ENCODE measurements around the gene MALAT1.

The MALAT1 gene

DNA sequence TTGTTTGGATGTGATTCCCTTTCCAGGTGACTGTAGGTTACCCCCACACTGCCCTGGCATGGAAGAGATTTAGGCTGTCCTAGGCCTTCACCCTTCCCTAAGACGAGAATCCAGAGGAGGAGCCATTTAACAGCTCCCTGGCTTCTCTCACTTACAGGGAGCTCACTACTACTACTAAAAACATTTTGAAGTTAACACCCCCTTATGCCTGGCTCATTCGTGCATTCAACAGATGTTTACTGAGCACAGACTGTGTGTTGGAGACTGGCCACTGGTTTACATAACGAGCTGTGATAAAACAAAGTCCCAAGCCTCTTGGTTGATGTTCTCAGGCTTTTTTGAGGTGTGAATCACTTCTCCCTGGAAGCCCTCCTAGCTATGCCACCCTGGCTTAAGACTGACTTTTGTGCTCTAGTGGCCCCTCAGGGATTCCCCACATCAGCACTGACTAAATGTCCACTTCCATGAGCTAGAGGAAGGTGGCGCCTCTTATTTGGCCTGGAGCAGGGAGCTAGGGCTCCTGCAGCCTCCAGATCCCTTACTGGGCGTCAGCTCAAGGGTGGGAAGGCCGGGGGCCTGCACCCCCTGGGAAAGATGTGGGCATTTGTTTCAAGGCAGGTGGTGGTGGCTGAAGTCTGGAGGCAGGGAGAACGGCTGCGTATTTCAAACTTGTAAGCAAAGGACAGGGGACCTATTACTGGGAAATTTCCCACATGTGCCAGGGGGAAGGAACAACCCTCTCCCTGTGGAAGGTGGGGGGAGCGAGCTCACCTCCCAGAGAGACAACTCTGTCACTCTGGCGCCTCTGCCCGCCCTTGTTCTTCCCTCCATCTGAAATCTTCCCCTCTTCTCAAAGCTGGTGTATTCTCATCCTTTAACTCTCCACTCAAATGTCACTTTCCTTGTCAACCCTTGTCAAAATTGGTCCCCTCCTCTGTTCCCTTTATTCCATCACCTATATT lies 19.4 kb upstream of the MALAT1 start:
- no peak for DNase-seq

- no peak for DNase-seq
Measured at GRCh38 chr11:65482306-65482850, 16.5 kb upstream of the MALAT1 start.

- no peak for DNase-seq
Measured at GRCh38 chr11:65485920-65486219, 13.0 kb upstream of the MALAT1 start.

- DNase-seq = no peak
Measured at GRCh38 chr11:65486570-65487466, 12.0 kb upstream of the MALAT1 start.

DNA sequence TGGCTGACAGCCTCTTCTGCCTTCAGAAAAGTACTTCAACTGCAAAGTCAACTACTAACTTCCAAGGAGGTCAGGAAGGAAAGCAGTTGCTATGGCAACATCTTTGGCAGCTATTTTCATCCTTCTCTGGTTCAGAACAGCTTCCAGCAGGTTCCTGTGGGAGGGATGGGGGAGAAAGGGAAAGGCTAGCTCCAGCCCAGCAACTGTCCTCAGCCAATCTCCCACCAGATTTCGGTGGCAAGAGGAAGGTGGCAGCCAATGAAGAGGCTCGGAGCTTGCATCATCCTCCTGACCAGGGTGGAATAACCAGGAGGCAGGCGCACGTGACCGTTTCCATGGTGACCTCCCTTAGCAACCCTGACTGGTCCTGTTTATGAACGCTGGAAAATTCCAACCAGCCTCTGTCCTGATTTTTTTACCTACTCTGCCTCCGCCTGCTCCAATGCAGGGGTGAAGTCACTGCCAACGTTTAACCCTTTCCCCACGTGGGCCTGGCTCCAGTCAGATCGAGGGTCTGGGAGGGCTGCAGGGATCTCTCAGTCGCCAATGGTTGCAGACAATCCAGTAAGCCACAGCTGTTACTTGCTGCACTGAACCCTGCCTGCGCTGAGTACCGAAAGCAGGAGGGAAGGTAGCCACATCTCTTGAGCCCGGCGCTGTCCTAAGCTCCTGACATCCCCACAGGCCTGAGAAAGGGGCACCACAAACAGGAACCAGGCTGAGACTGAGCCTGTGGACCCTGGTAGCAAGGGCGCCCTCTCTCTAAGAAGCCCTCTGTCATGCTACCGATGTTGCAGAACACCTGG lies 11.2 kb upstream of the MALAT1 start:
- DNase-seq = peak; percentile 87

- no peak for DNase-seq
Measured at GRCh38 chr11:65488273-65489034, 10.4 kb upstream of the MALAT1 start.

DNA sequence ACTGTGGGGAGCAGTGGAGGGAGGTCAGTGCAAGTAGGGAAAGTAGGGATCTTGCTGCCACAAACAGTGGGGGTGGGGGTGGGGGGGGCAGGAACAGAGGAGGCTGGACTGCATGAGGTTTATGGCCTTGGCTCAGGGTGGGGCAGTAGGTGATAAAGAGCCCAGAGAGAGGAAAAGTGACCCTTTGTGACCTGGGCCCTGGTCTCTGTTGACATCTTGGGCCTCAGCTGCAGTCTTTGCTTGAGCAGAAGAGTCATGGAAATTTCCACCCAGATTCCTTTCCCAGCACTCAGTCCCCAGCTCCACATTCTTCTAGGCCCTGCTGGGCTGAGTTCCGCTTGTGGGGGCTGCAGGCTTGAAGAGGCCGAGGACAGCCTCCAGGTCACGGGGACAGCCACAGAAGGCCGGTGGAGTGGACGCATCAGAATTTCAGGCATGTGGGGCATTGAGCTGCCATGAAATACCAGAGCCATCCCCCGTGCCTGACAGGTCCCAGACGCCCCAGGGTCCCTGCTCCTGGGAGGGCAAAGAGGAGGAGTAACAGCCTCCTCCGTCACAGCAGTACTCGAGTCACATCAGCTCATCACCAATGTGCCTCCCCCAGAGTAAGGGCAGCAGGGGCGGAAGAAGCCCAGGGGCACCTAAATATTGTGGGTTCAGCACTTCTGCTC lies 9.7 kb upstream of the MALAT1 start:
- DNase-seq = no peak

DNA sequence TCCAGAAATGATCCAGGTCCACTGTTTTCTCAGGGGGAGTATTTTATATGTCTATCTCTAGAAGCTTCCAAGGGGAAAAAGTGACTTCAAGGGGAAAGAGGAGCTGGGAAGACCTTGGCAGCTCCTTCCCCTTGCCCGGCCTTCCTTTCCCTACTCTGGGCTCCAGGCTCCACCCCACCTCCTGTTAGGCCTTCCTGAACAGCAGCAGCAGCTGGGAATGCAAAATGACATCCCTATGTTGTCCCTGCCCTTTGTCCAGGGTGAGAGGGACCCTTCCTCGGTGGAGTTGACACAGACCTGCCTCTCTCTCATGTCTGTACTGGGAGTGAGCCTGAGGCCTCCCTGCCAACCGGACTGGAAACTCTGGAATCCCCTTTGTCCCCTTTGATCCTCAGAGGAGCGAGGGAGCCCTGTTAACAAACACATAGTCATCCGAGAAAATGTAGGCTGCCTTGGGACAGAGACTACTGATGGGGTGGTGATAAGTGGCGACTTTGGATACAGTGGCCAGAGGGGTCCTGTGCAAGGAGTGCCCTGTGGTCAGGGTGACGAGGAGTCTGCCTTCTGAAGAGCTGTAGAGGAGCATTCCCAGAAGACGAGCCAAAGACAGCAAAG lies 9.0 kb upstream of the MALAT1 start:
- no peak for DNase-seq

GRCh38 chr11:65491163-65491465 lies 7.7 kb upstream of the MALAT1 start:
- no peak for DNase-seq

GRCh38 chr11:65491614-65492386 lies 7.0 kb upstream of the MALAT1 start:
- peak; percentile 62 for DNase-seq

DNA sequence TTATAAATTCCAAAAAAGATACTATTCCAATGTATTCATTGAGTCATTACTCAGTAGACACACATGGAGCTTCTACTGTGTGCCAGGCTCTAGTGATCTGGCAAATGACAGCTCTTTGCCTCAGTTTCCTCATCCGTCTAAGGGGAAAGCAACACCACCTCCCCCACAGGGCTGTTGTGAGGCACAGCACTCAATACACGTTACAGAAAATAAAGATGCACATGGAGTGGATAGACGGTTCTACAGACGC lies 6.5 kb upstream of the MALAT1 start:
- no peak for DNase-seq

DNA sequence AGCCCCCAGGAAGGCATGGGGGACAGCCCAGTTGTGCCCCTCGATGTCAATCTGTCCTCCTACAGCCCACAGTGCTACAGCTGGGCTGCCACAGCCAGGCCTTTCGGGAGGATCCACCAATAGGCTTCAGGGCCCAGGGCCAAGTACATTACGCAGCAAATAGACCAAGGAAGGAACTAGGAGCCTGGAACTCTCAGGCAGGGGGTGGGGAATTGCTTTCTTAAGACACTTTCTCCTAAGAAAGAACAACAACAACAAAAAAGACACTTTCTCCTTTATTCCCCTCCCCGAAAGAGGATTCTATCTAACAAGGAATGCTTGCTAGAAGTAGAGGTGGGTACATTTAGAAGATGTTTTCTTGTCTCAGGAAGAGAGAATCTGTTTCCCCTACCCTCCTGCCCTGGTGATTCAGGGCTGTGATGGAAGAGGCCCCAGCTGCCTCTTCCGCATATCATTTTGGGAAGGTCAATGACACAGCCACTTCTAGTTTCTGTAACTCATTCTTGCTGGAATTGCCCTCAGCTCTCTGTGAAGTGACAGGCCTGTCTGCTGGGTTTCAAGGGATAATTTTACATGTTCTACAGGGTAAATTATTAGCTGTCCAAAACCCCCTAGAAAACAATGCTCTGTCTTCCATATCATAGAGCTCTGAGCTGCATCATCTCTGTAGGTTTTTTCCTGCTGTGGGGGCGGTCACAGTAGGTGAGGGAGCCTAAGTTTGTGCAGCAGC lies 6.0 kb upstream of the MALAT1 start:
- peak; percentile 85 for DNase-seq

DNA sequence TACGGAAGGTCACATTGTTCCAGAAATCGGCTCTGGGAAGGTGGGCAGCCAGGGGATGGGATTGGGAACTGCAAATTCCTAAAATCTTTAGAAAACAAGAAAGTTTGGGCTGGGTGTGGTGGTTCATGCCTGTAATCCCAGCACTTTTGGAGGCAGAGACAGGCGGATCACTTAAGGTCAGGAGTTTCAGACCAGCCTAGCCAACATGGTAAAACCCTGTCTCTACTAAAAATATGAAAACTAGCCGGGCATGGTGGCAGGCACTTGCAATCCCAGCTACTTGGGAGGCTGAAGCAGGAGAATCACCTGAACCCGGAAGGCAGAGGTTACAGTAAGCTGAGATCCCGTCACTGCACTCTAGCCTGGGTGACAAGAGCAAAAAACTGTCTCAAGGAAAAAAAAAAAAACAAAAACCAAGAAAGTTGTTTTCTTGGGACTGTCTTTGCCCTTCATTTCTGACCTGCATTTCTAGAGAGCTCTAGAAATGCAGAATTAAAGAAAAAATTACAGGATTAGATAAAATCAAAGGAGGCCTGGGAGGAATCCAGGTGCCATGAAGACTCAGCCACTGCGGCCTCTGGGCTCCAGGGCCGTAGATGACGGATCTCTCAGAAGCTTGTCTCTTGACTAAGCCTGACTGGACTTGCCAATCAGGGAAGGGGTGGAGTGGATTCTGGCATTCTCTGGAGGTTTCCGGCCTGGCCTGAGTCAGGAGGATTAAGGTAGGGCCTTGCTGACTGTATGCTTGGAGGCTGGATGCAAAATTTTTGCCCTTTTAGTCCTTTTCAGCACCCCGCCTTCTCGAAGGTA lies 5.3 kb upstream of the MALAT1 start:
- no peak for DNase-seq

- DNase-seq = no peak
Measured at GRCh38 chr11:65496304-65497140, 2.3 kb upstream of the MALAT1 start.

DNA sequence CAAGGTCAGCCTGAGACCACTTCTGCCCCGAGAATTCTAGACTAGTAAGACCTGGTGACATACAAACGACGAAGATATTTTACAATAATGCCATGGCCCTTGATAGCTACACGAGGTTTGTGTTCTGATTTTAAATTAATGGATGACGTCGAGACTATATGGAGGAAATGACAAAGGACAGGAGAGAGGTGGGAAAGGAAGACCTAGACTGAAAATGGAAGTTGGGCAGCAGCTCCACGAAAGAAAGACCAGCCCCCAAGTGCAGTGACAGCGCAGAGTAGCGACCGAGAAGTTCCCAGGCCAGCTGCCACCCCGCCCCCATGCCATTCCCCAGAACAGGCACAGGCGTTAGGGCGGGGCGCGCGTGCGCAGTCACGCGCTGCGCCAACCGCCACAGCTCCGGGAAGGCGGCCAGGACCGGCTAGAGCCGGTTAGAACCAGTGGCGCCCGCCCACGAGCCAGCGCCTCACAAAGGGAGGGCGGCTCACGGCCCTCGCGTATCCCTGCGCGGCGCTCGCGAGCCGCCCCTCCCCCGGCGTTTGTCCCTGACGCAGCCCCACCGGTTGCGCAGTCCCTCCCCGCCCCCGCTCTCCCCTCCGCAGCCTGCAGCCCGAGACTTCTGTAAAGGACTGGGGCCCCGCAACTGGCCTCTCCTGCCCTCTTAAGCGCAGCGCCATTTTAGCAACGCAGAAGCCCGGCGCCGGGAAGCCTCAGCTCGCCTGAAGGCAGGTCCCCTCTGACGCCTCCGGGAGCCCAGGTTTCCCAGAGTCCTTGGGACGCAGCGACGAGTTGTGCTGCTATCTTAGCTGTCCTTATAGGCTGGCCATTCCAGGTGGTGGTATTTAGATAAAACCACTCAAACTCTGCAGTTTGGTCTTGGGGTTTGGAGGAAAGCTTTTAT lies 1.5 kb upstream of the MALAT1 start:
- peak; percentile 98 for DNase-seq

DNA sequence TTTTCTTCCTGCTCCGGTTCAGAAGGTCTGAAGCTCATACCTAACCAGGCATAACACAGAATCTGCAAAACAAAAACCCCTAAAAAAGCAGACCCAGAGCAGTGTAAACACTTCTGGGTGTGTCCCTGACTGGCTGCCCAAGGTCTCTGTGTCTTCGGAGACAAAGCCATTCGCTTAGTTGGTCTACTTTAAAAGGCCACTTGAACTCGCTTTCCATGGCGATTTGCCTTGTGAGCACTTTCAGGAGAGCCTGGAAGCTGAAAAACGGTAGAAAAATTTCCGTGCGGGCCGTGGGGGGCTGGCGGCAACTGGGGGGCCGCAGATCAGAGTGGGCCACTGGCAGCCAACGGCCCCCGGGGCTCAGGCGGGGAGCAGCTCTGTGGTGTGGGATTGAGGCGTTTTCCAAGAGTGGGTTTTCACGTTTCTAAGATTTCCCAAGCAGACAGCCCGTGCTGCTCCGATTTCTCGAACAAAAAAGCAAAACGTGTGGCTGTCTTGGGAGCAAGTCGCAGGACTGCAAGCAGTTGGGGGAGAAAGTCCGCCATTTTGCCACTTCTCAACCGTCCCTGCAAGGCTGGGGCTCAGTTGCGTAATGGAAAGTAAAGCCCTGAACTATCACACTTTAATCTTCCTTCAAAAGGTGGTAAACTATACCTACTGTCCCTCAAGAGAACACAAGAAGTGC lies 661 bp upstream of the MALAT1 start:
- peak; percentile 84 for DNase-seq

- DNase-seq = no peak
Measured at GRCh38 chr11:65498727-65498976, 193 bp upstream of the MALAT1 start.
